ENCODE measurements around the gene EHMT1. TPM values are rescaled to one million over a fixed set of nuclear protein-coding genes. Genes with fewer than 3 reads are reported as not detected.

Gene EHMT1
- total RNA-seq, 1 experiment from 2014 or later, result 112 TPM

DNA sequence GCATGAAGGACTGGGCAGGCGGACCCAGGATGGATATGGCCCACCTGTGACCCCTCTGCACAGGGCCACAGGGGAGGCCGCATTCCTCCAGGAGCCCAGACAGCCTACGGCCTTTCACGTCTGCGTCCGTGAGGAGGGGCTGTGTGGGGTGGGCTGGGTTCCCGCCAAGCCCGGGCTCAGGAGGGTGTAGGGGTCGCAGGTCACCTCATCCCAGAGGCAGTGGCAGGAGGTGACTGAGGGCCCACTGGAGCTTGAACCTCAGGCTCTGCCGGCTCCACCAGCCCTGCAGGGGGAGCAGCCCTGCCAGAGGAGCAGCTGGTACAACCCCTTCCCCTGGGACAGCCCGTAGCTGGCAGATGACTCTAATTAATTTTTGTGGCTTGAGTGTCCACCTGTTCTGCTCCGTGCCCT is 218.0 kb downstream of the EHMT1 start:
- no peaks in the 10 kb centered on the region for H3K9me3 ChIP-seq (ENCODE audit: control insufficient read depth, low read depth, low read length)
- H2AFZ ChIP-seq (ENCODE audit: low read length), result no peak overlapping the region
- Mint-ChIP-seq H3K4me1 (no peaks in the 10 kb centered on the region; a peak in 1 of 4 replicates), H3K4me3 (no peak overlapping the region), H3K27ac (no peak overlapping the region), H3K36me3 (ENCODE audit: insufficient read depth in 1 of 3, low read depth in 3 of 3) (peaks cover 9 to 33% (median 31%) of the 10 kb centered on the region in 3 experiments; a peak in 6 of 7 replicates), H3K9me3 (peaks cover 2 to 5% of the 10 kb centered on the region in 2 experiments; a peak in 2 of 5 replicates), H3K27me3 (ENCODE audit: low read depth) (no peaks in the 10 kb centered on the region)
- no peaks in the 10 kb centered on the region for H3K4me1 ChIP-seq (ENCODE audit: insufficient read depth, low read length)
- H3K79me2 ChIP-seq (ENCODE audit: insufficient read depth, low read length), result no peaks in the 10 kb centered on the region
- H3K56ac ChIP-seq (ENCODE audit: insufficient read length, low read depth, low read length), result no peak overlapping the region
- no peak overlapping the region for H3K23ac ChIP-seq (ENCODE audit: insufficient read length, low read depth, low read length)
- H3T11ph ChIP-seq (ENCODE audit: low read length), result no peak overlapping the region
- no peak for DNase-seq
- no peaks in the 10 kb centered on the region for H3K27me3 ChIP-seq (ENCODE audit: insufficient read depth, low read length)
- WGBS (ENCODE audit: extremely low coverage, insufficient read length, low lambda C conversion rate), result no CpG with 5 or more reads among the region's 12 CpGs
- no peaks in the 10 kb centered on the region for H3K23me2 ChIP-seq (ENCODE audit: insufficient read length, low read depth, low read length, poor library complexity, severe bottlenecking)
- H3K18ac ChIP-seq (ENCODE audit: insufficient read length, low read depth, low read length), result no peak overlapping the region
- H2BK12ac ChIP-seq (ENCODE audit: insufficient read length, low read depth, low read length), result no peak overlapping the region
- no peak overlapping the region for H4K5ac ChIP-seq (ENCODE audit: insufficient read length, low read depth, low read length)
- no peak overlapping the region for H2AK5ac ChIP-seq (ENCODE audit: insufficient read length, low read length)
- no peak overlapping the region for H3K14ac ChIP-seq (ENCODE audit: insufficient read depth, low read length)
- H3K4me2 ChIP-seq (ENCODE audit: insufficient read depth, insufficient read length, low read length), result no peak overlapping the region
- H3K9ac ChIP-seq (ENCODE audit: extremely low read depth, insufficient read length, low read length), result no peak overlapping the region
- no peaks in the 10 kb centered on the region for H3K79me1 ChIP-seq (ENCODE audit: insufficient read depth, low read depth, low read length, poor library complexity, severe bottlenecking)
- no peak overlapping the region for H4K91ac ChIP-seq (ENCODE audit: insufficient read length, low read depth, low read length)
- H2BK5ac ChIP-seq (ENCODE audit: insufficient read length, low read length), result no peak overlapping the region
- H2BK15ac ChIP-seq (ENCODE audit: low read depth, low read length), result no peak overlapping the region
- no peak overlapping the region for H2BK20ac ChIP-seq (ENCODE audit: low read depth, low read length, poor library complexity, severe bottlenecking)
- H4K8ac ChIP-seq (replicated peaks; ENCODE audit: insufficient read length, low read depth, low read length), result no peak overlapping the region
- H3K4ac ChIP-seq (ENCODE audit: low read depth, low read length), result no peak overlapping the region
- H3K27ac ChIP-seq (ENCODE audit: insufficient read length, low read depth, low read length), result no peak overlapping the region
- TF ChIP-seq, protein P1, sequence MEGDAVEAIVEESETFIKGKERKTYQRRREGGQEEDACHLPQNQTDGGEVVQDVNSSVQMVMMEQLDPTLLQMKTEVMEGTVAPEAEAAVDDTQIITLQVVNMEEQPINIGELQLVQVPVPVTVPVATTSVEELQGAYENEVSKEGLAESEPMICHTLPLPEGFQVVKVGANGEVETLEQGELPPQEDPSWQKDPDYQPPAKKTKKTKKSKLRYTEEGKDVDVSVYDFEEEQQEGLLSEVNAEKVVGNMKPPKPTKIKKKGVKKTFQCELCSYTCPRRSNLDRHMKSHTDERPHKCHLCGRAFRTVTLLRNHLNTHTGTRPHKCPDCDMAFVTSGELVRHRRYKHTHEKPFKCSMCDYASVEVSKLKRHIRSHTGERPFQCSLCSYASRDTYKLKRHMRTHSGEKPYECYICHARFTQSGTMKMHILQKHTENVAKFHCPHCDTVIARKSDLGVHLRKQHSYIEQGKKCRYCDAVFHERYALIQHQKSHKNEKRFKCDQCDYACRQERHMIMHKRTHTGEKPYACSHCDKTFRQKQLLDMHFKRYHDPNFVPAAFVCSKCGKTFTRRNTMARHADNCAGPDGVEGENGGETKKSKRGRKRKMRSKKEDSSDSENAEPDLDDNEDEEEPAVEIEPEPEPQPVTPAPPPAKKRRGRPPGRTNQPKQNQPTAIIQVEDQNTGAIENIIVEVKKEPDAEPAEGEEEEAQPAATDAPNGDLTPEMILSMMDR (conservative IDR thresholded peaks at IDR 0.05), result peak; percentile 47
- H4K20me1 ChIP-seq (ENCODE audit: control insufficient read depth, insufficient read depth, insufficient read length), result no peaks in the 10 kb centered on the region
- no peak overlapping the region for H2BK120ac ChIP-seq (ENCODE audit: low read depth, low read length, poor library complexity, severe bottlenecking)

Data from H9 (cell line).